ENCODE measurements around the gene NIF3L1. TPM values are rescaled to one million over a fixed set of nuclear protein-coding genes. Genes with fewer than 3 reads are reported as not detected.
A peak's percentile ranks its signal among the peaks of the same experiment; 100 is the strongest.

Gene NIF3L1
- total RNA-seq, 1 experiment from 2014 or later = 55.4 TPM

- Histone ChIP-seq H3K27me3 (ENCODE audit: insufficient read depth, low read length) (no peaks in the 10 kb centered on the region), H3K79me1 (ENCODE audit: insufficient read depth, low read depth, low read length, poor library complexity, severe bottlenecking) (peaks cover 7% of the 10 kb centered on the region), H3K27ac (ENCODE audit: insufficient read length, low read depth, low read length) (no peak overlapping the region), H4K8ac (replicated peaks; ENCODE audit: insufficient read length, low read depth, low read length) (no peak overlapping the region), H3K79me2 (ENCODE audit: insufficient read depth, low read length) (peaks cover 25% of the 10 kb centered on the region; the same call in 1 of the 2 replicates), H3K56ac (ENCODE audit: insufficient read length, low read depth, low read length) (no peak overlapping the region), H2BK12ac (ENCODE audit: insufficient read length, low read depth, low read length) (no peak overlapping the region), H3K9me3 (ENCODE audit: control insufficient read depth, low read depth, low read length) (no peaks in the 10 kb centered on the region), H2BK20ac (ENCODE audit: low read depth, low read length, poor library complexity, severe bottlenecking) (no peak overlapping the region), H3T11ph (ENCODE audit: low read length) (no peak overlapping the region), H2BK120ac (ENCODE audit: low read depth, low read length, poor library complexity, severe bottlenecking) (no peak overlapping the region), H3K14ac (ENCODE audit: insufficient read depth, low read length) (no peak overlapping the region), H3K4ac (ENCODE audit: low read depth, low read length) (no peak overlapping the region), H3K23me2 (ENCODE audit: insufficient read length, low read depth, low read length, poor library complexity, severe bottlenecking) (peaks cover 10% of the 10 kb centered on the region), H2AK5ac (ENCODE audit: insufficient read length, low read length) (no peak overlapping the region), H3K4me1 (ENCODE audit: insufficient read depth, low read length) (no peaks in the 10 kb centered on the region), H3K9ac (ENCODE audit: extremely low read depth, insufficient read length, low read length) (peak overlapping the region; percentile 61), H3K18ac (ENCODE audit: insufficient read length, low read depth, low read length) (no peak overlapping the region), H4K91ac (ENCODE audit: insufficient read length, low read depth, low read length) (no peak overlapping the region), H2BK15ac (ENCODE audit: low read depth, low read length) (no peak overlapping the region), H4K20me1 (ENCODE audit: control insufficient read depth, insufficient read depth, insufficient read length) (no peaks in the 10 kb centered on the region), H3K4me2 (ENCODE audit: insufficient read depth, insufficient read length, low read length) (peak overlapping the region; percentile 72), H2BK5ac (ENCODE audit: insufficient read length, low read length) (no peak overlapping the region), H2AFZ (ENCODE audit: low read length) (no peak overlapping the region), H3K23ac (ENCODE audit: insufficient read length, low read depth, low read length) (no peak overlapping the region), H4K5ac (ENCODE audit: insufficient read length, low read depth, low read length) (no peak overlapping the region)
- Mint-ChIP-seq H3K9me3 (no peaks in the 10 kb centered on the region), H3K4me1 (peaks cover 22 to 23% of the 10 kb centered on the region in 2 experiments), H3K36me3 (ENCODE audit: insufficient read depth in 1 of 3, low read depth in 3 of 3) (peaks cover 30 to 50% (median 46%) of the 10 kb centered on the region in 3 experiments), H3K27me3 (ENCODE audit: low read depth) (no peaks in the 10 kb centered on the region), H3K4me3 (peak overlapping the region; percentile 94 to 97), H3K27ac (peak overlapping the region; percentile 12 to 92 (median 87); a peak in 5 of 7 replicates)
- no CpG with 5 or more reads among the region's 13 CpGs for WGBS (ENCODE audit: extremely low coverage, insufficient read length, low lambda C conversion rate)
- no peak for DNase-seq
- no peak for TF ChIP-seq CTCF (conservative IDR thresholded peaks at IDR 0.05)
Observed at GRCh38 chr2:200862532-200863000, 26.6 kb upstream of the NIF3L1 start.

All from H9 (cell line).